Gastroesophageal sphincter (tissue), 4 donors: ENCODE data around the gene CSNK1G3. TPM values are rescaled to one million over a fixed set of nuclear protein-coding genes. Genes with fewer than 3 reads are reported as not detected.

Experiments
- ATAC-seq: fragments of 150-250 bp; one replicate; pipeline ENCODE4 v1.9.1; 2016; ENCODE audit warnings: mild to moderate bottlenecking, moderate library complexity
- H3K27ac ChIP-seq, 4 donors: fragments of 200-600 bp; sonication (generic) in 3 of 4; 1 replicate in 3 of 4; 2 replicates in 1 of 4; pipeline ENCODE4 v1.5.1; 2016 to 2019
- H3K27me3 ChIP-seq: fragments of 200-600 bp; sonication (generic); one replicate; pipeline ENCODE4 v1.5.1; 2019
- H3K36me3 ChIP-seq, 2 donors: fragments of 200-600 bp; sonication (generic); one replicate each; pipeline ENCODE4 v1.5.1; 2019; ENCODE audit warnings: control low read depth in 1 of 2
- H3K4me1 ChIP-seq, 3 donors: fragments of 200-600 bp; sonication (generic); 1 replicate in 2 of 3; 2 replicates in 1 of 3; pipeline ENCODE4 v1.5.1; 2016 to 2019; ENCODE audit warnings: control low read depth in 2 of 3
- H3K4me3 ChIP-seq, 2 donors: fragments of 200-600 bp; sonication (generic); one replicate each; pipeline ENCODE4 v1.5.1; 2019; ENCODE audit warnings: mild to moderate bottlenecking in 1 of 2, moderate library complexity in 1 of 2
- H3K9me3 ChIP-seq, 3 donors: fragments of 200-600 bp; sonication (generic); one replicate each; pipeline ENCODE4 v1.5.1; 2017 to 2019; ENCODE audit warnings: control low read depth in 2 of 3
- CTCF ChIP-seq, 4 experiments: fragments of 200-600 bp in 2 of 4; fragments of 450-650 bp in 2 of 4; sonication (generic) in 1 of 4; IDR thresholded peaks; one replicate each; pipeline ENCODE4 v1.5.1; 2017 to 2019; ENCODE audit warnings: antibody characterized with exemption in 4 of 4, mild to moderate bottlenecking in 2 of 4, moderate library complexity in 2 of 4
- EP300 ChIP-seq: sonication (generic); formaldehyde crosslinking; IDR thresholded peaks from one replicate; pipeline ENCODE4 v1.6.1; 2017; ENCODE audit warnings: antibody characterized with exemption, mild to moderate bottlenecking
- POLR2A ChIP-seq, 2 donors: fragments of 450-650 bp; IDR thresholded peaks; one replicate each; pipeline ENCODE4 v1.6.1; 2017; ENCODE audit warnings: antibody characterized with exemption in 2 of 2, mild to moderate bottlenecking in 2 of 2, moderate library complexity in 1 of 2
- POLR2AphosphoS5 ChIP-seq: sonication (generic); formaldehyde crosslinking; IDR thresholded peaks from one replicate; pipeline ENCODE4 v1.6.1; 2017; ENCODE audit warnings: antibody characterized with exemption
- WGBS, 2 donors: methylation state at CpG; one replicate each; pipeline ENCODE4 v1.1.5; 2018; ENCODE audit warnings: low coverage in 1 of 2; 5-methylcytosine and 5-hydroxymethylcytosine counted together
- total RNA-seq, 4 donors: library from RNA; depleted of rRNA; stranded (reverse); fragments of >200 nt; gene quantifications; one replicate each; pipeline ENCODE4 v1.1.0, GENCODE V29; 2016

Gene CSNK1G3
- total RNA-seq, 4 donors from 2014 or later: 42.8 to 65.0 (median 55.6) TPM

DNA sequence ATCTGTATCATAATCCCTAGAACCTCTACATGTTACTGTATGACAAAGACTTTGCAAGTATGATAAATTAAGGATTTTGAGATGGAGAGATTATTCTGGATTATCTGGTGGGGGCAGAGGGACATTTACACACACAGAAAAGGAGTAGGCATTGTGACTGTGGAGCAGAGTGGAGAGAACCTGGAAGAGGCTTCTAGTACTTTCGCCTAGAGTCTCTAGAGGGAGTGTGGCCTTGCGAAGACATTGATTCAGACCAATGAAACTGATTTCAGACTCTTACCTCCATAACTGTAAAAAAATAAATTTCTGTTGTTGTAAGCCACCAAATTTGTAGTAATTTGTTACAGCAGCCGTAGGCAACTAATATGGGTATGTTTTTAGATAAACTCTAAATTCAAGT is 45.9 kb downstream of the CSNK1G3 start:
- ATAC-seq: no peak
- no peak overlapping the region for H3K4me3 ChIP-seq
- H3K36me3 ChIP-seq: peaks cover 0 to 12% of the 10 kb centered on the region in 2 donors
- no peaks in the 10 kb centered on the region for H3K27me3 ChIP-seq
- H3K9me3 ChIP-seq: no peaks in the 10 kb centered on the region
- no peak overlapping the region for H3K27ac ChIP-seq
- H3K4me1 ChIP-seq: peaks cover 0 to 11% (median 0%) of the 10 kb centered on the region in 3 donors
- no peak for TF ChIP-seq EP300
- 98 to 100% methylated on average over 1 to 3 of the region's 3 CpGs for WGBS, 2 donors

DNA sequence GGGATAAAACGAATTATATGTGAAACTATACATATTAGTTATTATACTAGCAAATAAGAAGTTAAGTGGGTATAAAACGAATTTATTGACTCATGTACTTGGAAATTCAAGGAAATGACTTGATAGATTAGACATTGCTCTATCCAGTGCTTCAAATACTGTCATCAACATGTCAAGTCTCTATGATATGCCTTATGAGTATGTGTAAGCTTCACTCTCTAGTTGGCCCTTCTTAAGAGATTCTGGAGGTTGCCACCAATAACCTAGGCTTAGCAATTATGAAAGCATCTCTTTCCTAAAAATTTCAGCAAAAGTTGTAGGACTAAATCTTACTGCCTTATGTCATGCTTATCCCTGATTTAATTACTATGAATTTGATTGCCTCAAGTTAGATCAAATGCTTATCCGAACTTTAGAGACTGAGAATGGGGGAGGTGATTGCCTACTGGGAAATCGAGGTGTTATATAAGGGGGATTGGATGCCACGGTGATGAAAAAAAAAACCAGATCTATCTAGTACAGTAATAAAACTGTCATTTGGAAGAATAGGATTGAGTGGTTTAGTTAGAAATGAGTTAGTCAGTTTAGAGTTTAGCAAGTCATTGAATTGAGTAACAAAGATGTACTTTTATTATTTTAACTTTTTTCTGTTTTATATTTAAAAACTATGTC is 46.9 kb downstream of the CSNK1G3 start:
- peaks cover 0 to 18% (median 0%) of the 10 kb centered on the region in 3 donors for H3K4me1 ChIP-seq
- peaks cover 0 to 12% of the 10 kb centered on the region in 2 donors for H3K36me3 ChIP-seq
- H3K27me3 ChIP-seq: no peaks in the 10 kb centered on the region
- H3K9me3 ChIP-seq: no peaks in the 10 kb centered on the region
- TF ChIP-seq EP300: no peak
- TF ChIP-seq CTCF (IDR thresholded peaks at IDR 0.05): no peak
- no peak for TF ChIP-seq POLR2AphosphoS5
- TF ChIP-seq POLR2A (IDR thresholded peaks at IDR 0.05): no peak
- 90 to 97% methylated on average over 5 of the region's 5 CpGs for WGBS, 2 donors
- no peak for ATAC-seq
- H3K4me3 ChIP-seq: no peak overlapping the region
- H3K27ac ChIP-seq: no peak overlapping the region

- TF ChIP-seq EP300: no peak
- TF ChIP-seq CTCF (IDR thresholded peaks at IDR 0.05): no peak
- TF ChIP-seq POLR2AphosphoS5: no peak
- TF ChIP-seq POLR2A (IDR thresholded peaks at IDR 0.05): no peak
- Histone ChIP-seq H3K4me3 (no peak overlapping the region), H3K9me3 (no peaks in the 10 kb centered on the region), H3K4me1 (peaks cover 0 to 17% (median 0%) of the 10 kb centered on the region in 3 donors), H3K36me3 (peaks cover 0 to 12% of the 10 kb centered on the region in 2 donors), H3K27ac (no peak overlapping the region), H3K27me3 (no peaks in the 10 kb centered on the region)
- 100% methylated on average over 1 of the region's 1 CpG for WGBS, 2 donors
- no peak for ATAC-seq
Measured at GRCh38 chr5:123559434-123559775, 47.4 kb downstream of the CSNK1G3 start.

DNA sequence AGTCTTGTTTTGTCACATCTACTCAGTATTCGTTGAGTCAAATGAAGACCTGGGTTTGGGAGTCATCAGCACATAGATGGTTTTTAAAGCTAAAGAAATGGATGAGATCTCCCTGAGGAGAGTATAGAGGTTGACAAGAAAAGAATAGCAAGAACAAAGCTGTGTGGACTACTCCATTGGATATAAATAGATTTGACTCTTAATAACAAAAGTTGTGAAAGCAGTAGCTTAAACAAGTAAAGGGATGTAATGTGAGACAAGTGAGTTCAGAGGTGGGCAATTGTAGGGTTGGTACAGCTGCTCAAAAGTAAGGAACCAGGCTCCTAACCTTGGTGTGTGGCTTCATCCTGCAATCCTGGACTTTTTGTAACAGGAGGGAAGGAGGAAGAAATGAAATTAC is 49.3 kb downstream of the CSNK1G3 start:
- 100% methylated on average over 1 of the region's 1 CpG for WGBS, 2 donors
- ATAC-seq: no peak
- Histone ChIP-seq H3K9me3 (no peaks in the 10 kb centered on the region), H3K27ac (no peak overlapping the region), H3K4me3 (no peak overlapping the region), H3K36me3 (peaks cover 0 to 12% of the 10 kb centered on the region in 2 donors), H3K4me1 (peaks cover 0 to 10% (median 0%) of the 10 kb centered on the region in 3 donors), H3K27me3 (no peaks in the 10 kb centered on the region)
- TF ChIP-seq EP300 (no peak), CTCF (IDR thresholded peaks at IDR 0.05) (no peak), POLR2AphosphoS5 (no peak), POLR2A (IDR thresholded peaks at IDR 0.05) (no peak)

DNA sequence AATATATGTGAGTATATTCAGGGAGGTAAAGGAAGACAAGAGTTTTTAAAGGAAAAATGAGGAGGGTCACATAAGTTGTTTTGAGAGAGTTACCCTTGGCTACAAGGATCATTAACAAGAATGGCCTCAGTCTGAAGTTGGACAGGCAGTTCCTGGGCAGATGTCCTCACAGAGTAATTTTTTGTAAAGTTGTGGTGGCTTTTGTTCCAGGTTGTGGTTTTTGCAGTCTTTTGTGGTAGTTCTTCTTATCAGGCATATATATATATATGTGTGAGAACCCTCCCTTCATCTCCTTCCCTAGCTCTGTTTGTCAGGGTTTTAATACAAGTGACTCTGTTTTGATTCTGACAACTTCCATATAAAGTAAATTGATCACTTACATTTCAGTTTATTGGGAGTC is 60.0 kb downstream of the CSNK1G3 start:
- TF ChIP-seq POLR2A (IDR thresholded peaks at IDR 0.05) (no peak), CTCF (IDR thresholded peaks at IDR 0.05) (no peak), POLR2AphosphoS5 (no peak), EP300 (no peak)
- ATAC-seq: no peak

More for the DNA sequence above, 60.0 kb downstream of the CSNK1G3 start:
- Histone ChIP-seq H3K27me3 (no peaks in the 10 kb centered on the region), H3K4me3 (no peak overlapping the region), H3K9me3 (no peaks in the 10 kb centered on the region), H3K4me1 (no peaks in the 10 kb centered on the region), H3K27ac (no peak overlapping the region), H3K36me3 (peaks cover 0 to 18% of the 10 kb centered on the region in 2 donors)
